HG03520 (cell line): ENCODE data around the gene BSND.

ENCODE experiments used
- ATAC-seq: cut with Tn5 transposase; IDR thresholded peaks from one replicate; pipeline ENCODE4 v1.9.1; 2021; ENCODE audit warnings: mild to moderate bottlenecking, moderate library complexity; ENCODE audit not compliant: unreplicated experiment

BSND gene

DNA sequence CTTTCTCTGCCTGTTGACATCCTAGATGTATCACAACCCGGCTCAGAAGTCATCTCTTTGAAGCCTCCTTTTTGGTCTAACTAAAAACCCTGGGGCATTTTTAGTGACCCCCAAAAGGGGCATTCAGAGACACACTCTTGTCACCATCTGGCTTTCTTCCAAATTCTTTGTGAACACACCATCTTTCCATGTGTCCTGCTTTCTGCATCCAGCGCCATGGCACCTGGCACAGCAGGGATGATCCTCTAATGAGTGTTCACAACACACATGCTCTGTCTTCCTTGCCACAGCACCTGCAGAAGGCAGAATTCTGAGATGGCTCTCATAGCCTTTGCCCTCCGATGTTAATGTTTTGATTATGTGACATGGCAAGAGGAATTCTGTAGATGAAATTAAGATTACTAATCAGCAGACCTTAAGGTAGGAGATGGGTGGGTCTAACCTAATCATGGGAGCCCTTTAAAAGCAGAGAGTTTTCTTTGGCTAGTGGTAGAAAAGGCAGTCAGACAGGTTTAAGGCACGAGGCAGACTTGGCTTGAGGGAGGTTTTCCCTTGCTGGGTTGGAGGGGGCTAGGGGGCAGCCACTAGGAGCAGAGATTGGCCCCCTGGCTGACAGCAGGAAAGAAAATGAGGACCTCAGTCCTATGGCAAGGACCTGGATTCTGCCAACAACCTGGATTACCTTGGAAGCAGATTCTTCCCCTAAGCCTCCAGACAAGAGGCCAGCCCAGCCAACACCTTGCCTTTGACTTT is 23.2 kb upstream of the BSND start:
- ATAC-seq = no peak

DNA sequence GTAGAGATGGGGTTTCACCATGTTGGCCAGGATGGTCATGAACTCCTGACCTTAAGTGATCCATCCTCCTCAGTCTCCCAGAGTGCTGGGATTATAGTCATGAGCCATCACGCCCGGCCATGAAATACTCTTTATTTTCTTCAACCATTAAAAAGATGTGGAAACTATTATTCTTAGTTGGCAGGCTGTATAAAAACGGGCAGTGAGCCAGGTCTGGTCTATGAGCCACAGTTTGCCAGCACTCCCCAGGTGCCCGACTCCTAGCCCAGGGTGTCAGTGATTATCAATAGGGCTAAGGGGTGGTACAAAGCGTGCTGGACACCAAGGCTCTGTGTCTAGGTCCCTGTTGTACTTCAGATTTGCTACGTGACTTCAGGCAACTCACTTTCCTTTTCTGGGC is 22.0 kb upstream of the BSND start:
- ATAC-seq = no peak

DNA sequence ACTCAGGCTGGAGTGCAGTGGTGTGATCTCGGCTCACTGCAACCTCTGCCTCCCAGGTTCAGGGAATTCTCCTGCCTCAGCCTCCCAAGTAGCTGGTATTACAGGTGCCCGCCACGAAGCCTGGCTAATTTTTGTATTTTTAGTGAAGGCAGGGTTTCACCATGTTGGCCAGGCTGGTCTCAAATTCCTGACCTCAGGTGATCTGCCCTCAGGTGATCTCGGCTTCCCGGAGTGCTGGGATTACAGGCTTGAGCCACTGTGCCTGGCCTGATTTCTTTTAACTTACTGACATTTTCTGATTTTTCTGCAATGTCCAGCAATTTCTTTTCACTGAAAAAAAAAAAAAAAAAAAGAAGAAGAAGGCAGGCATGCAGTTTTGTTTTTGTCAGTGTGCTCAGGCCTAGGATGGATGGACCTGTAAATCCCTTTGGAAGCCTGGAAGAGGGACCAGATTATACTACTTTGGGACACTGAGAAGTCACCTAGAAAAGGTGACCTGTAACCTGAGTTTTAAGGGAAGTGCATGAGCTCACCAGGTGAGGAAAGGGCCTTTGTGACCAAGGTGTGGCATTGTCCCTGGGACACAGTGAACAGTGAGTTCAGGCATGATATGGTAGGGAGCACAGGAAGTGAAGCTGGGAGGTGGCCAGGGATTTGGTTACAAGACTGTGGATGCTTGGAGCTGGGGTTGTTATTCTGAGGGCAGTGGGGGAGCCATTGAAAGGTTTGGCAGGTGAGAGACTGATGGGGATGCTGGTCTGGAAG is 21.0 kb upstream of the BSND start:
- no peak for ATAC-seq

DNA sequence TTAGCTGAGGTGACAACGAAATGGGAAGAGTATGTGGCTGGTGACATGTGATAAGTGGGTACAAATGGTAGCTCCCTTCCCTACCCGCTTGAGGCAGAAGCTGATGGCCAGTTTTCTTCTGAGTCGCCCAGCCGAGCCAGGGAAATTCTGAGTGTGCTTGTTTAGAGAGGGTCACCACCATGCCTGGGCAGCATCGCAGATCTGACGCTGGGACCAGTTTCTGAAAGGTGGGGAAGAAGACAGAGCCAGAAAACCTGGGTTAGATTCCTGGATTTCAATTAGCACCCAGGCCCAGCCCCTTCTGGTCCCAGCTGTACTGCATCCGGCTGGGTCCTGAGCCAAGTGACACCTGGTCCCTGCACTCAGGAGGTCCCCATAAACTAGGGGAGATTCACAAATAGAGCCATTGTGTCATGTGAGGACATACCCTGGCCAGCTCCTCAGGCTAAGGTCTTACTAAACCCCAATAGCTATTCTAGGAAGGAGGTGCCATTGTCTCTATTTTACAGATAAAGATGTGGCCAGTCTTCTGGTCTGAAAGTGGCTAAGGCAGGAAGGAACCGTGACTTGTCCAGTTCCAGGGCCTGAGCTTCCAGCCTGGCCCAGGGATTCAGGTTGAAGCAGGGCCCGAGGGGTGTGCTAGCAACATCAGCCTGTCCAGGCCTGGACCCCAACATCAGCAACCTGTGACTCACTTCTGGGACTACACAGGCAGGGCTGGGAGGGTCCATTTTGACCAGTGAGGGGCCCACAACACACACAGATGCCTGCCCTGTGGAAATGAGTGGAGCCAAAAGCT is 20.0 kb upstream of the BSND start:
- no peak for ATAC-seq

DNA sequence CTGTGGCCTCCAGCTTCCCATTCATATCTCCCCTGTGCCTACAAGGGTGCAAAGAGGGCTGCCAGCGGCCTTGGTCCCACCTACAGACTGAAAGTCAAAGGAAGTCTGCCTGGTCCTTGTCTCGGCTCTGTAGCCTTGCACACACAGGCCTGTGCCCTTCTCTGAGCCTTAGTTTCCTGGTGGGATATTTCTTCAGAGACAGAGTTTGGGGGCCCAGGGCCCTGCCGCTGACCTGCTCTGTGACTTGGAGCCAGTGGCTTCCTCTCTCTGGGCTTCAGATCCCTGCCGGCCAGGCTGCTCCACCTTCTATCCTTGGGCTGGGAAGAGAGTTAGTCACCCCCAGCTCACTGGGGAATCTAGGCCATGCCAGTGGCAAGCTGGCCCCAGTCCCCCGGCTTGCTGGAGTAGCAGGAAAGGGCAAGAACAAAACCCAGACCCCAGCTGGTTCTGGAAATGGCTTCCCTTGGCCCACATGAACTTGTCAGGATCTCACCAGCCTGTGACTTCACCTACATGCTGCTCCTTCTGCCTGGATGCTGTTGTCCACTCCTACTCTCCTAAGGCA is 19.3 kb upstream of the BSND start:
- ATAC-seq = no peak

DNA sequence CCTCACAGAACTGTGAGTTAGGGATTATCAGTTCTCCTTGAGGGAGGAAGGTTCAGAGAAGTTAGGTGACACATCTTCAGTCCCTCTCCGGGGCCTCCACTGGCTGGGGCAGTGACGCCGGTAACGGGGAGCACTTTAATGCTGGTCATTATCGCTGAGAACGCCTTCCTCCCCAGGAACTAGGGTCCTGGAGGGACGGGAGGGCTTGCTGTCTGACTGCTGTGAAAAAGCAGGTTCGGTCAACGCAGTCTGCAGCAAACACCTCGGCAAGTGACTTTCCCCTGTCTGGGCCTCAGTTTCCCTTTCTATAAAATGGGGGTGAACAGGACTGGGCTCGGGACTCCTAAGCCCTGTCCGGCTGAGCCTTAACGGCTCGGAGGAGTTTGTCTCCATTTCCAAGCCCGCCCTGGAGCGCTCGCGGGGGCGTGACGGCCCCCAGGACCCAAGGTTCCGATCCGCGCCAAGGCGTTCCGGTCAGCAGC is 18.6 kb upstream of the BSND start:
- no peak for ATAC-seq

DNA sequence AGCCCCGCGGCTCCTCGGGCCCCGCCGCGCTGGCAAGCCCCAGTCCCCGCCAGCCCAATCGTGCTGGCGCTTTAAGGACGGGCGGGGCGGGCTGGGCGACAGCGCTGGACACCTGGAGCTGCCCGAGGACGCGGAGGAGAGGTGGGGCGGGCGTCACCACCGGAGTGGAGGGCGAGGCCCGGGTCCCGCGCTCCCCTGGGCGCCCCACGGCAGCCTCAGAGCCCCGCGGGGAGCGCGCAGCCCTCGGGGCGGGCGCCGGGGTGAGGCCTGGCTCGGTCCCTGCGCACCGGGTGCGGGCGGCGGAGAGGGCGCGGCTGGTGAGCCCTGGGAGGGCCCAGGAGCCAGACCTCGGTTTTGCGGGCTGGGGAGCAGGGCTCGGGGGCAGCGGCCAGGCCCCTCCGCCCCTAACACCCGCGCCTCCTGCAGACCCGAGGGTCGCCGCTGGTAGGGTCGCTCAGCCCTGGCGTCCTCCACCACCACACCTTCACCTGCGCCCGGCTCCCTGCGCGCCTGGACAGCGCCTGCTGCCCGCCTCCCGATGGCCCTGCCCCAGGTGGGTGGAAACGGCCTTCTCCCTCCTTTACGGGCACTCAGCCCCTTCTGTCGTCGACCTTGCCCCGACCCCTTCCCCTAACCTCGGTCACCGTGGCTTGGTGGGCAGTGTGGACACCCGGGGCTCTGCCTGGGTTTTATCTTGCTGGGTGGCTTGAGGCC is 18.0 kb upstream of the BSND start, which contains the start of gene TMEM61:
Gene TMEM61 (plus strand): TSS at position 101 of the 714 bp plus-strand sequence. CDS start 438 bp downstream, at position 539.
- no peak for ATAC-seq

DNA sequence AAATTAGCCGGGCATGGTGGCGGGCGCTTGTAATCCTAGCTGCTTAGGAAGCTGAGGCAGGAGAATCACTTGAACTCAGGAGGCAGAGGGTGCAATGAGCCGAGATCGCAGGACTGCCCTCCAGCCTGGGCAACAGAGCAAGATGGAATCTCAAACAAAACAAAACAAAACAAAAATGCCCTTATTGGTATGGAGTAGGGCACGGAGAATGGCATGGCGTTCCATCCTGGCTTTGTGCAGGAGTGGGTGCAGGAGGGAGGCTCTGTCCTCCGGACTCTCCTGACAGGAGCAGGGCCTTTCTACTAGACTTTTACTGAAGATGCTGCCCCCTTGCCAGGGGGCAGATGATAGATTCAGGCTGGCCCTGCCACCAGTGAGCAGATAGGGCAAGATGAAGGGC is 17.3 kb upstream of the BSND start:
- no peak for ATAC-seq

DNA sequence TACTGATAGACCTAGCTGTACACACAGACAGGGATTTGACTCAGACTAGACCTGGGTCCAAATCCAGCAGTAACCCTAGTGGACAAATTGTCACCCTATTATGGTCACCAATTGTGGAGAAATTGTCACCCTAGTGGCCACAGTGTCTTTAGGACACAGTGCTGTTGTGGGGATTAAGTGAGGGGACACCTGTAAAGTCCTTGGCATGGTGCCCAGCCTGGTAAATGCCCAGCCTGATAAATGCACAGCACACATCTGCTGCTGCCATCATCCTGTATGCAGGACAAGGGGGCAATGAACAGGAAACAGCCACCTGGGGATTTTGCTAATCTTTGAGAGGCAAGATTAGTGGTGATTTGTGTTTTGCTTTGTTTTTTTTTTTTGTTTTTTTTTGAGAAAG is 16.0 kb upstream of the BSND start:
- no peak for ATAC-seq

DNA sequence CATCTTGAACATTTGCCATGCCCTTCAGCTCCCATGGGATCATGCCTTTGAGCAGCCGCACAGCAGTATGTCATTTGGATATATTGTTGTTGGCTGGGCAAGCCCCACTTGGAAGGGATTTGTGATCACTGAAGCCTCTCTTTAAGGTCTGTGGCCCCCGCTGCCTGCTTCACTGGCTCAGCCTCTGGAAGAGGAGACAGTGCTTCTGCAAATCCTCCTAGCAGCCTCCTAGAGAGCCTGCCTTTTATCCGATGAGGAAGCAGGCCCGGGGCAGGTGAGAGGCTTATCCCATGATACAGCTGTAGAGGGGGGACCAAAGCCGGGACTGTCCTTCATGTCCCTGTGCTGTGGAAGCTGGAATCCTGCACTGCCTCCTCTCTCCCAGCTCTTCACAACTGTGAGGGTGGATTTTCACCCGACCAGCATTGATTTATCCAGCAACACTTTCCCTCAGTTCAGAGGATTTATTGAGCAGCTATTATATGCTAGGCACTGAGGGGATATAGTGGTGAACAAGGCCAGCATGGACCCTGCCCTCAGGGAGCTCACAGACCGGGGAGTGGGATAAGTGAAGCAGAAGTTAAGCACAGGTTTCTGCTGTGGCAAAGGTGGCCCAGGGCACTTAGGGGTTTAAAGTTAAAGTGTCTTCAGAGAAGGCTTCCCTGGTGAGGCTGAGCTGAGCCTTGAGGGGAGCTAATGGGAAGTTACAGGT is 14.4 kb upstream of the BSND start:
- no peak for ATAC-seq

DNA sequence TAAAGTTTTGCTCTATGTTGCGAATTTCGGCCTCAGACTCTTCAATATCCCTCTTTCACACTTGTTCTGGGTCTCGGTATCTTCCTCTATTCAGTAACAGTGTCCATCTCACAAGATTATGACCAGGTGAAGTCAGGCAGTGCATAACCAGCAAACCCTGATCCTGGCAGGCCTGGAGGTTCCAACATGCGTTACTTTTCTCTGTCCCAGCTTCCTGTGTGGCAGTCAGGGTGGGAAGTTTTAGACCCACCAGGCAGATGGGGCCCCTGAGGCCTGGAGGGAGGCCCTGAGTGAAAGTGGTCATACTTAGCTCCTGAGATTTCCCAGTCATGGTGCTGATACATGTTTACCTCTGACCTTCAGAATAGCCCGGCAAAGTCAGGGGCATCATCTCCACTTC is 13.2 kb upstream of the BSND start:
- no peak for ATAC-seq

DNA sequence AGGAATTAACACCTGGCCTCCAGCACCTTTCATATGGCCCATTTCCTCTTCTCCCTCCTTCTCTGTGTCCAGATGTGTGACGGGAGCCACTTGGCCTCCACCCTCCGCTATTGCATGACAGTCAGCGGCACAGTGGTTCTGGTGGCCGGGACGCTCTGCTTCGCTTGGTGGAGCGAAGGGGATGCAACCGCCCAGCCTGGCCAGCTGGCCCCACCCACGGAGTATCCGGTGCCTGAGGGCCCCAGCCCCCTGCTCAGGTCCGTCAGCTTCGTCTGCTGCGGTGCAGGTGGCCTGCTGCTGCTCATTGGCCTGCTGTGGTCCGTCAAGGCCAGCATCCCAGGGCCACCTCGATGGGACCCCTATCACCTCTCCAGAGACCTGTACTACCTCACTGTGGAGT is 12.7 kb upstream of the BSND start:
- no peak for ATAC-seq

DNA sequence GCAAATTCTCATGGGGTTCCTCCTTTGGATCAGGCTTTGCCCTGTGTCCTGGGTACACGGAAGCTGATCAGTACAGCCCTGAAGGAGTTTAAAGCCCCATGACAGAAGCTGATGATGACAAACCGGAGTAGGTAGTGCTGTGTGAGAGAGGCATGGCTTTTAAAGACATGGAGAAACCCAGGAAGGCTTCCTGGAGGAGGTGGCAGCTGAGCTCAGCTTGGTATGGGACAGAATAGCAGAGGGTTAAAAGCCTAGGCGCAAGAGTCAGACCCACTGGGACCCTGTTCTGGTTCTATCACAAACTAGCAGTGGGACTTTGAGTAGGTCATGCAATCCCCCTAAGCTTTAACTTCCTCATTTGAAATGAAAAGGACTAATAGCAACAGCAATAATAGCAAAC is 12.2 kb upstream of the BSND start:
- ATAC-seq = no peak

DNA sequence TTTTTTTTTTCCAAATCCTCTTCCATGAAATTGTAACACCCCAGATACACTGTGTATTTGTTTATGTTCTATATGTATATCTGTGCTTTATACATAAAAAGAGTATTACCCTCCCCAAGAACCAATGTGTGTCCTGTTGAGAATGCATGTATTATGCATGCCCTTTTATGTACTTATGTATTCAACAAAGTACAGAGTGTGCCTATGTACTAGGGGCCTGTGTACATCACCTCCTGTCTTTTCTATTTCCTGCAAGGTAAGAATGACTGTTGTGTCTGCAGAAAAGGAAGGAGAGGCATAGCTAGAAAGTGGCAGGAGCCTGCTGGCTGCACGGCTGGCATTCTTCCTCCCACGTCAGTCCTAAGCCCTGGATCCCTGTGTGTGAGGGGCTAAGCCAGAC is 11.3 kb upstream of the BSND start:
- ATAC-seq = no peak

DNA sequence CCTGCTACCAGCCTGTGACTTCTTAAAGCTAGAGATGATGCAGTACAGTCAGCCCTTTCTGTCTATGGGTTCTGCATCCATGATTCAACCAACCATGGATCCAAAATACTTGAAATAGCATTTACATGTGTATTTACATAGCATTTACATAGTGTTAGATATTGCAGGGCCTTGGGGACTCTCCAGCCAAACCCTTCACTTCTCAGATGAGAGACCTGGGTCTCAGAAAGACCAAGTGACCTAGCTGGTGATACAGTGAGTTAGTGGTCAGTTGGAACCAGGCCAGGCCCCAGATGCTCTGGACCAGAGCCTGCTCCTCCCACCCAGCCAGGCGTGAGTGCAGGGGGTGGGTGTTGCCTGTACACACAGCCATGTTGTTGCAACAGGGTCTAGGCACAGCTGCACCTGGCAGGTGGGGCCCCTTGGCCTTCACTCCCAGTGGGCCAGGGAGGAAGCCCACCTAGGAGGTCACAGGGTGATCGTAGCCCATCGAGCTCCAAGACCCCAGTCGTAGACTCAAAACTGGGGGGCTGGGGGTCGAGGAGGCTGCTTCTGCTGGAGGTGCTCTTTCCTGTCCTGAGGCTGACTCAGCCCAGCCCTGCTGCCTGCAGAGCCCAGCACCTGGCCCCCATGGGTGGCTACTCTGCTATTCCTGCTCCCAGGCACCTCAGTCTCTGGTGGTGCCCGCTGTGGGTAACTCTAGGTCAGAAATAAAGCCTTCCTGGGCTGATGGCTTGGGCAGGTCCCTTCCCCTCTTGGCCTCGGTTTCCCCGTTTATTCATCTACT is 10.6 kb upstream of the BSND start:
- ATAC-seq = no peak

DNA sequence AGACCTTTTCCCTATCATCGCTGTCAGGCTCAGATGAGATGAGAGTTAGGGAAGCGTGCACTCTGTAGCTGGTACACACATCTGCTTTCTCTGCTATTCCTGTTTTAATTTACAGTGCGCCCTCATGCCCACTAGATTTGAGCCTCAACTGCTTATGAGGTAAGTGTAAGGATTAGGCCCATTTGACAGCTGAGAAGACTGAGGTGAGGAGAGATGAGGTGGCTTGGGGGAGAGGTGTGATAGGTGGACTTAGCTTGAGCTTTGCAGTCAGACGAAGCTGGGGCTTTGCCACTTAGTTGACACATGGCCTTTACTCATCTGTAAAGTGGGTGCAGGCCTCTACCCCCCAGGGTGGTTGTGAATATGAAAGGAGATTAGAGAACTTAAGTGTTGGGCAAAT is 9.8 kb upstream of the BSND start:
- no peak for ATAC-seq

DNA sequence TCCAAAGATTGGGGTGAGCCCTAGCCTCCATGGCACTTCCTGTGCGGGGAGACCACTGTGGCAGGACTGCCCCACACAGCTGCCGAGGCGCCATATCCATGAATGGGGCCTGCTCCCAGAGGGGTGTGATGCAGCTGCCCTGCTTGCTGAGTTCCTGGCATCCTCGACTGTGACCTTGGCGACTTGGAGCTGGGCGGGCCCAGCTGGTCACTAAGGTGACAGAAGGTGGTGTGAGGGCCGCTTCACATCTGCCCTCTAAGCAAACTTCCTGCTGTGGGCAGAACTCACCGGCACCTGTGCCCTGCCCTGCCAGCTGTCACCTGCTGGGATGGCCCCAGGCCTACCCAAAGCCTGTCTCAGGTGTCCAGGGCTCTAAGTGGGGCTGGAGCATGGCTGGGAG is 9.3 kb upstream of the BSND start:
- no peak for ATAC-seq

DNA sequence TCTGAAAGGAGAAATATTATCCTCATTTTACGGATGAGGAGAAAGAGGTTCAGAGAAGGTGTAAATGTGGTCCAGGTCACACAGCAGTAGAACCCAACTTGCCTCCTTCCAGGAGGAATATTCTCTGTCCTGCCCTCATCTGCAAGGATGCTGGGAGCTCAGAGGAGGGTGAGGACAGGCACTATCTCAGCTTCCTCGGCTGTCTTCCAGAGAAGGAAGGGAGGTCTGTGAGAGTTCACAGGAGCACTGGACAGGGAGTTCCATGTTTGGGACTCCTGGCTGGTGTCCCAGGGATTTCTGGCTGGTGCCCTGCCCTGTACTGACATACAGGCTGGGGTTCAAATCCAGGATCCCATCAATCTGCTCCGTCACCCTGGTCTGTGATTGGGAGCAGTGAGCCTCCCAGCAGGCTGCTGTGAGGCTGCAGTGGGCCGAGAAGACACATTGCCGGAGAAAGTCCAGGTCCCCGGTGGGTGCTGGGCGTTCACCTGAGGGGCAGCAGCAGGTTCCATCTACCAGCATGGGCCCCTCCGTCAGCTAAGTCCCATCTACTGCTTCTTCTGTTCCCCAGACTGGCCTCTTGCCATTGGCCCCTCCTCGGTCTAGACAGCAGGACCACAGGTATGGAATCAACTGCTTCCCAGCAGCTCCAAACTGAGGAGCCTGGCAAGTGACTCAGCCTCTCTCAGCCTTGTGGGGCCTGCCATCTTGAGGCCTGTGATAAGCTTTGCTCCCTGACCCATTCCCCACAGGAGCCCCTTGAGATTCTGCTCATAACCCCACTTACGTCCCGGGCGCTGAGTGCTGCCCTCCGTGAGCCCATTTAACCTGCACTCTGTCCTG is 8.5 kb upstream of the BSND start:
- no peak for ATAC-seq
